GM10248 (cell line): ENCODE data around the gene ITPKB.

ENCODE experiments used
- CTCF ChIA-PET: fragments of 300-600 bp; sonication (Branson Sonifier 250); formaldehyde crosslinking; extraction: SDS; loops from one replicate; lab custom pipeline; 2021; ENCODE audit warnings: antibody characterized with exemption; lab: Yijun Ruan, JAX
- POLR2A ChIA-PET: fragments of 350-650 bp; sonication (Branson Sonifier 250); formaldehyde crosslinking; extraction: SDS; loops from one replicate; lab custom pipeline; 2020; ENCODE audit warnings: antibody characterized with exemption; lab: Yijun Ruan, JAX
- DNase-seq: peaks from one replicate; pipeline ENCODE4 v3.0.0; 2012; ENCODE audit errors: extremely low spot score
- TF ChIP-seq, protein P1 (sequence below): IDR thresholded peaks from 2 replicates; pipeline ENCODE4 v1.5.1; 2012; ENCODE audit warnings: mild to moderate bottlenecking, low read depth; ENCODE audit errors: extremely low read depth, missing control alignments, control extremely low read depth

ITPKB gene

DNA sequence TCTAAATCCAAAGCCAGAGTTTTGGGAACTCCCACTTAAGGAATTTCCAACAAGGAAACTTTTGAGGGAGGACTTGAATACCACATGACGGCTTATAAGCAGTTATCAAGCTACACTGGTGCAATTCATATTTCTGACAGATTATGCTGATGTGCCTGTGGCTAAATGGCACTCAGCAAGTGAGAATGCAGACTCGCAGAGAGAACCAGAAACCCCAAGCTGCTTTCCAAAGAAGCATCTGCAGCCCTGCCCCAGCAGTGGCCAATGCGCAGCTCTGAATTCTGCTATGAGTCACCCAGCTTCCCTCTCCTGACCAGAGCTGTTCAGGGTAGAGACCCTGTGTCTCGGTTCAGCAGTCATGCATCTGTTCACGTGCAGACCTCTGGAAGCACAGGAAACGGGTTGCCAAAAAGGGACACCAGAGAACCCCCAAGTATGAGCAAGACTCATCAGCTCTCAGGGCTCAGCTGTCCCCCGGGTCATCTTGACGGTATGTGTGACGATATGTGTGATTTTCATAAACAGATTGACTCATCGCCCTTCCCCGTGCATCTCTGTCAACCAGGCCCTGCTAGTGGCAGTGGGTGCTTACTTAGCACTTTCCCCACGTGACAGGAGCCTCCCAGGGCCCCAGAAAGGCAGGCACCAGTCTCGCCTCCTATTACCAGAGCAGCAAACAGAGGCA is 76.3 kb downstream of the ITPKB start:
- TF ChIP-seq, protein P1, sequence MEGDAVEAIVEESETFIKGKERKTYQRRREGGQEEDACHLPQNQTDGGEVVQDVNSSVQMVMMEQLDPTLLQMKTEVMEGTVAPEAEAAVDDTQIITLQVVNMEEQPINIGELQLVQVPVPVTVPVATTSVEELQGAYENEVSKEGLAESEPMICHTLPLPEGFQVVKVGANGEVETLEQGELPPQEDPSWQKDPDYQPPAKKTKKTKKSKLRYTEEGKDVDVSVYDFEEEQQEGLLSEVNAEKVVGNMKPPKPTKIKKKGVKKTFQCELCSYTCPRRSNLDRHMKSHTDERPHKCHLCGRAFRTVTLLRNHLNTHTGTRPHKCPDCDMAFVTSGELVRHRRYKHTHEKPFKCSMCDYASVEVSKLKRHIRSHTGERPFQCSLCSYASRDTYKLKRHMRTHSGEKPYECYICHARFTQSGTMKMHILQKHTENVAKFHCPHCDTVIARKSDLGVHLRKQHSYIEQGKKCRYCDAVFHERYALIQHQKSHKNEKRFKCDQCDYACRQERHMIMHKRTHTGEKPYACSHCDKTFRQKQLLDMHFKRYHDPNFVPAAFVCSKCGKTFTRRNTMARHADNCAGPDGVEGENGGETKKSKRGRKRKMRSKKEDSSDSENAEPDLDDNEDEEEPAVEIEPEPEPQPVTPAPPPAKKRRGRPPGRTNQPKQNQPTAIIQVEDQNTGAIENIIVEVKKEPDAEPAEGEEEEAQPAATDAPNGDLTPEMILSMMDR: no peak
- ChIA-PET POLR2A (interaction anchor here (1.3 kb wide), 1 partner anchor 41 kb away, joined by 6 read pairs; no protein-coding TSS in a partner anchor), CTCF (interaction anchor here (0.9 to 5.1 kb wide), 10 partner anchors 9 to 208 kb away, joined by 3 to 25 read pairs (median 4); partner anchors contain the start of gene PSEN2)
- DNase-seq: peak; percentile 88

DNA sequence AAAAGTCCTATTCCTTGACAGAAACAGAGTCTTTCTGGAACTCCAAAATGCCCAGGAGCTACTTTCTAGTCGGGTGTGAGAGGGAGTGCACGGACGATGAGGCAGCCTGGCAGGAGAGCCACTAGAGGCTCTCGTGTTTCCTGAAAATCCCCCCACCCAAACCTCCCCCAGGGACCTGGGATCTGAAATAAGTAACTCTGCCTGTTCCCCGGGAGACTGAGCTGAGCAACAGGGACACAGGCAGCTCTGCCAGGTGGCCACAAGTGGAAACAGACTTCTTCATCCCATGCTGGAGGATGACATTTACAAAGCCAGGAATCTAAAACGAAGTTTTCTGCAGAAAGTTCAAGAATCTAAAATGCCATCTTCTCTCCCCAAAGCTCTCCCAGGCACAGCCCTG is 77.1 kb downstream of the ITPKB start:
- ChIA-PET POLR2A (interaction anchor here (0.6 kb wide), 1 partner anchor 633 kb away, joined by 5 read pairs; no protein-coding TSS in a partner anchor), CTCF (interaction anchor here (0.9 to 5.1 kb wide), 13 partner anchors 8 to 209 kb away, joined by 3 to 25 read pairs (median 5); partner anchors contain the start of gene PSEN2)
- DNase-seq: no peak
- TF ChIP-seq, protein P1: no peak

DNA sequence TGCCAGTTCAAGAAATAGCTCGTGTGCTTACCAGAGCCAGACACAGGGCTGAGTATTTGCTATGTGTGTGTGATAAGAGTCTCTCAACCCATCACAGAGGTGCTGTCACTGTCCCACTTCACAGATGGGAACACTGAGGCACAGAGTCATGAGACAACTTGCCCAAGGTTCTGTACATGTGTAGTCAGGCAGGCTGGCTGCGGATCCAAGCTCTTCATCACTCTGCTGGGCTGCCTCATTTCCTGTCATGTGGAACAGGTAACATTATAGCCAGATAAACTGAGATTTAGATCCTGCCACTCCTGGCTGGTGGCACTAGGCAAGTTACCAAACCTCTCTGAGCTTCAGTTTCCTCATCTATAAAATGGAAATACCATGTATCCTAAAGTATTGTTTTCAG is 77.8 kb downstream of the ITPKB start:
- TF ChIP-seq, protein P1: no peak
- no peak for DNase-seq
- POLR2A ChIA-PET: no interaction called here
- CTCF ChIA-PET: interaction anchor here (1.0 to 5.1 kb wide), 9 partner anchors 10 to 209 kb away, joined by 3 to 25 read pairs (median 5); partner anchors contain the start of gene PSEN2

DNA sequence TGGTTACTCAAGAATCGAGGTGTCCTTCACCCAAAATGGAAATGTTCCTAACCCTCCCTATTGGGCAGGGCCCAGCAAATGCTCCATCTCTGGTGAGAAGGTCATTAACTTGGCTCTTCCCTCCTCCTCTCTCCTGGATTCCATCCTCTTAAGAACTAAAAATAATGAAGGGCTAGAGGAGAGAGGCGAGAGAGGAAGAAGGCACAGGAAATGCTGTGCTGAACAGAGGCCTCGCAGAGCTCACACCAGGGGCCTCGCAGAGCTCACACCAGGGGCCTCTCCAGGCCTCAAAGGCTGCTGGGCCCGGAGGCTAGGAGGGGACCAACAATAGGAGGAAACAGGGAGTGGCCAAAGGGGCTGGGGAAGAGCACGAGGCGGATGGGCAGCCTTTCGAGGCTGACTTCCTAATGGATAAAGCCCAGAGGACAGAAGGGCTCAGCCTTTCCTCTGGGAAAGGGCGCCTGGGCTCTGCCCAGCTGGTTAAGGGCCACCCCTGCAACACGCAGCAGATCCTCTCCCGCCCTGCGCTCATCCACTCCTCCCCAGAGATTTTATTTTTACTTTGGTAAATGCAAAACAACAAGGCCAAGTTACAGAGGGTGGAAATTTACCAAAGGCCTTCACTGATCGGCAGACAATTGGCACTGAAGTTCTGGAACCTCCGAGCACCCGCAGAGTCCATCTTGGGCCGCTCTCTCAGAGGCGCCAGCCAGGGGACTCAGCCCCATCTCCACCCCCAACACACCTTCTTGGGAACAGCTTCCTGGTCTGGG is 78.5 kb downstream of the ITPKB start:
- ChIA-PET CTCF (interaction anchor here (1.0 to 5.1 kb wide), 7 partner anchors 11 to 52 kb away, joined by 3 to 25 read pairs (median 6); no protein-coding TSS in a partner anchor), POLR2A (no interaction called here)
- DNase-seq: no peak
- TF ChIP-seq, protein P1: no peak

DNA sequence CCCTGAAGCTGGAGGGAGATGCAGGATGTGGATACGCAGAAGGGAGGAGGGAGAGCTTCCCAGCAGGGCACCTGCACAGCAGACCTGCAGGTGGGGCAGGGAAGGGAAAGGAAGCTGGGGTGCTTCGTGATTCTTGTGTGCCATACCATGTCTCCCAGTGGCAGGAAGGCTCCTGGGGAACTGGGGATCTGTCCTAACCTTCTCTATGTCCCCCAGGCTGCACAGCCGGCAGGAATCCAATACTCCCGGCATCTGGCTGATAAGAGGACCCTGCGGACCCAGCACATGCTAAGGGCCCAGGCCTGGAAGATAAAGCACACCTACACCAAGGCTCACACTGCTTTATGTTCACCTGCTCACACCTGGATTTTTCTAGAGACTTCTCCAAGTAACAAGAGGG is 79.4 kb downstream of the ITPKB start:
- TF ChIP-seq, protein P1: no peak
- ChIA-PET POLR2A (no interaction called here), CTCF (interaction anchor here (0.7 to 5.1 kb wide), 2 partner anchors 26 to 52 kb away, joined by 3 to 25 read pairs; no protein-coding TSS in a partner anchor)

DNA sequence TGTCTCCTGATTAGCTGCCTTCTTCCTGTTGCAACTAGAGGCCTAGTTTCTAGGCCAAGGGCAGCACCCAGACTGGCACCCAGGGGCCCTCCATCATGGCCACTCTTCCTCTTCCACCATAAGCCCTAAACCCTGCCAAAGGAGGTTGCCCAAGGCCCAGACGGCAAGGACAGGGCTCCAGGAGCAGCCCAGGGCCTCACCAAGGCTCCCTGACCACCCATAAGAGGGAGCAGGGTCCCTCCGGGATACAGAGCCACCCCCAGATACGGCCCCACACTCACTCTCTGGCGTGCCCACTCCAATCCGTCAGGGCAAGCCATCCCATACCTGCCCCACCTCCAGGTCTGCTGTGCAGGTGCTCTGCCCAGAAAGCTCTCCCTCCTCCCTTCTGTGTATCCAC is 79.9 kb downstream of the ITPKB start:
- CTCF ChIA-PET: interaction anchor here (0.7 to 5.1 kb wide), 2 partner anchors 25 to 53 kb away, joined by 3 to 25 read pairs; no protein-coding TSS in a partner anchor
- no peak for DNase-seq
- TF ChIP-seq, protein P1: no peak
- POLR2A ChIA-PET: no interaction called here

More for the DNA sequence above, 79.4 kb downstream of the ITPKB start:
- no peak for DNase-seq
